Immature natural killer cell (primary cell): ENCODE measurements around the gene PRR13. TPM values are rescaled to one million over a fixed set of nuclear protein-coding genes. Genes with fewer than 3 reads are reported as not detected.

Experiments used
- DNase-seq, 3 donors: peaks; one replicate each; pipeline ENCODE4 v3.0.0; 2022; ENCODE audit warnings: mixed read lengths in 1 of 3
- H3K27ac Mint-ChIP-seq, 6 donors: one replicate each; pipeline ENCODE4 v1.8.0; 2020; ENCODE audit warnings: mixed read lengths in 6 of 6, mild to moderate bottlenecking in 5 of 6, inconsistent platforms in 4 of 6, moderate library complexity in 3 of 6
- H3K27me3 Mint-ChIP-seq, 3 donors: one replicate each; pipeline ENCODE4 v1.8.0; 2020 to 2021; ENCODE audit warnings: low read depth in 3 of 3, mild to moderate bottlenecking in 3 of 3, mixed read lengths in 3 of 3, moderate library complexity in 3 of 3, inconsistent platforms in 1 of 3
- H3K36me3 Mint-ChIP-seq, 3 donors: one replicate each; pipeline ENCODE4 v1.8.0; 2020; ENCODE audit warnings: mixed read lengths in 3 of 3, inconsistent platforms in 2 of 3, mild to moderate bottlenecking in 2 of 3
- H3K4me1 Mint-ChIP-seq, 2 donors: one replicate each; pipeline ENCODE4 v1.8.0; 2020; ENCODE audit warnings: inconsistent platforms in 2 of 2, mild to moderate bottlenecking in 2 of 2, mixed read lengths in 2 of 2, moderate library complexity in 1 of 2
- H3K4me3 Mint-ChIP-seq, 5 donors: one replicate each; pipeline ENCODE4 v1.8.0; 2020; ENCODE audit warnings: mild to moderate bottlenecking in 5 of 5, mixed read lengths in 5 of 5, inconsistent platforms in 3 of 5, moderate library complexity in 3 of 5
- H3K9me3 Mint-ChIP-seq, 6 donors: one replicate each; pipeline ENCODE4 v1.8.0; 2020; ENCODE audit warnings: mild to moderate bottlenecking in 6 of 6, mixed read lengths in 6 of 6, inconsistent platforms in 4 of 6, moderate library complexity in 3 of 6
- polyA plus RNA-seq, 3 donors: library from polyadenylated mRNA; unstranded; fragments of 300-500 nt; fragmentation: Illumina TruSeq; gene quantifications; one replicate each; pipeline ENCODE4 v1.2.3, GENCODE V29; 2021

Gene PRR13
- polyA plus RNA-seq, 3 donors from 2014 or later: 527 to 1,019 (median 714) TPM

- peaks cover 29 to 46% of the 10 kb centered on the region in 2 donors for H3K4me1 Mint-ChIP-seq
- peaks cover 12 to 26% (median 20%) of the 10 kb centered on the region in 3 donors for H3K36me3 Mint-ChIP-seq
- peak overlapping the region; percentile 61 to 99 (median 97) for H3K27ac Mint-ChIP-seq
- peaks cover 4 to 10% (median 7%) of the 10 kb centered on the region in 3 donors for H3K27me3 Mint-ChIP-seq
- peak overlapping the region; percentile 95 to 99 (median 99) for H3K4me3 Mint-ChIP-seq
- peak; percentile 79 to 84 (median 82) for DNase-seq
- no peaks in the 10 kb centered on the region for H3K9me3 Mint-ChIP-seq
Observed at GRCh38 chr12:53452159-53453077, 10.9 kb downstream of the PRR13 start.

GRCh38 chr12:53453953-53454640 is 12.6 kb downstream of the PRR13 start:
- peaks cover 29 to 46% of the 10 kb centered on the region in 2 donors for H3K4me1 Mint-ChIP-seq
- no peaks in the 10 kb centered on the region for H3K9me3 Mint-ChIP-seq
- DNase-seq: no peak
- H3K36me3 Mint-ChIP-seq: peaks cover 12 to 32% (median 27%) of the 10 kb centered on the region in 3 donors
- H3K27me3 Mint-ChIP-seq: peaks cover 4 to 10% (median 7%) of the 10 kb centered on the region in 3 donors
- H3K4me3 Mint-ChIP-seq: peak overlapping the region; percentile 23 to 99 (median 99)
- H3K27ac Mint-ChIP-seq: peak overlapping the region in 4 of 6 donors; percentile 64 to 95 (median 86)

GRCh38 chr12:53454707-53455106 is 13.2 kb downstream of the PRR13 start:
- H3K36me3 Mint-ChIP-seq: peaks cover 12 to 34% (median 30%) of the 10 kb centered on the region in 3 donors
- H3K4me3 Mint-ChIP-seq: peak overlapping the region in 3 of 5 donors; percentile 23 to 47 (median 30)

GRCh38 chr12:53456654-53457366 is 15.3 kb downstream of the PRR13 start:
- no peak for DNase-seq
- peak overlapping the region in 1 of 6 donors; percentile 24 for H3K27ac Mint-ChIP-seq
- peaks cover 28 to 53% of the 10 kb centered on the region in 2 donors for H3K4me1 Mint-ChIP-seq
- H3K9me3 Mint-ChIP-seq: no peaks in the 10 kb centered on the region
- no peak overlapping the region for H3K4me3 Mint-ChIP-seq
- H3K36me3 Mint-ChIP-seq: peaks cover 27 to 51% (median 47%) of the 10 kb centered on the region in 3 donors
- H3K27me3 Mint-ChIP-seq: peaks cover 4 to 17% (median 7%) of the 10 kb centered on the region in 3 donors

More at GRCh38 chr12:53454707-53455106, 13.2 kb downstream of the PRR13 start:
- Mint-ChIP-seq H3K27ac (peak overlapping the region in 2 of 6 donors; percentile 46 to 74), H3K27me3 (peaks cover 4 to 11% (median 7%) of the 10 kb centered on the region in 3 donors), H3K9me3 (no peaks in the 10 kb centered on the region), H3K4me1 (peaks cover 29 to 46% of the 10 kb centered on the region in 2 donors)
- DNase-seq: no peak

GRCh38 chr12:53459097-53459496 is 17.6 kb downstream of the PRR13 start:
- no peaks in the 10 kb centered on the region for H3K9me3 Mint-ChIP-seq

GRCh38 chr12:53461059-53461458 is 19.5 kb downstream of the PRR13 start:
- Mint-ChIP-seq H3K4me1 (peaks cover 10 to 35% of the 10 kb centered on the region in 2 donors), H3K9me3 (no peaks in the 10 kb centered on the region), H3K36me3 (peaks cover 19 to 65% (median 58%) of the 10 kb centered on the region in 3 donors), H3K27me3 (peaks cover 0 to 8% (median 0%) of the 10 kb centered on the region in 3 donors), H3K27ac (peak overlapping the region in 5 of 6 donors; percentile 9 to 69 (median 41)), H3K4me3 (no peak overlapping the region)
- no peak for DNase-seq

More at GRCh38 chr12:53459097-53459496, 17.6 kb downstream of the PRR13 start:
- DNase-seq: no peak
- no peak overlapping the region for H3K4me3 Mint-ChIP-seq
- H3K27me3 Mint-ChIP-seq: peaks cover 0 to 8% (median 2%) of the 10 kb centered on the region in 3 donors
- H3K4me1 Mint-ChIP-seq: peaks cover 13 to 53% of the 10 kb centered on the region in 2 donors
- H3K27ac Mint-ChIP-seq: no peak overlapping the region
- peaks cover 31 to 69% (median 65%) of the 10 kb centered on the region in 3 donors for H3K36me3 Mint-ChIP-seq

- Mint-ChIP-seq H3K27ac (no peak overlapping the region), H3K4me3 (no peak overlapping the region), H3K27me3 (peaks cover 0 to 8% (median 0%) of the 10 kb centered on the region in 3 donors), H3K4me1 (peaks cover 10 to 33% of the 10 kb centered on the region in 2 donors), H3K36me3 (peaks cover 22 to 67% (median 60%) of the 10 kb centered on the region in 3 donors), H3K9me3 (no peaks in the 10 kb centered on the region)
- no peak for DNase-seq
Observed at GRCh38 chr12:53461591-53461990, 20.1 kb downstream of the PRR13 start.

- no peak for DNase-seq
- peaks cover 15 to 31% of the 10 kb centered on the region in 2 donors for H3K4me1 Mint-ChIP-seq
- no peaks in the 10 kb centered on the region for H3K9me3 Mint-ChIP-seq
- H3K27ac Mint-ChIP-seq: no peak overlapping the region
- peaks cover 36 to 75% (median 71%) of the 10 kb centered on the region in 3 donors for H3K36me3 Mint-ChIP-seq
- H3K4me3 Mint-ChIP-seq: no peak overlapping the region
- peaks cover 0 to 12% (median 0%) of the 10 kb centered on the region in 3 donors for H3K27me3 Mint-ChIP-seq
Observed at GRCh38 chr12:53462935-53463334, 21.4 kb downstream of the PRR13 start.

- DNase-seq: no peak
- Mint-ChIP-seq H3K27me3 (peaks cover 0 to 12% (median 0%) of the 10 kb centered on the region in 3 donors), H3K4me1 (peaks cover 17 to 31% of the 10 kb centered on the region in 2 donors), H3K27ac (peak overlapping the region in 2 of 6 donors; percentile 4 to 24), H3K4me3 (no peak overlapping the region), H3K36me3 (peaks cover 39 to 76% (median 69%) of the 10 kb centered on the region in 3 donors), H3K9me3 (no peaks in the 10 kb centered on the region)
Observed at GRCh38 chr12:53463802-53464560, 22.4 kb downstream of the PRR13 start.

GRCh38 chr12:53464685-53465418 is 23.3 kb downstream of the PRR13 start:
- peaks cover 39 to 70% (median 64%) of the 10 kb centered on the region in 3 donors for H3K36me3 Mint-ChIP-seq
- DNase-seq: no peak
- peaks cover 16 to 31% of the 10 kb centered on the region in 2 donors for H3K4me1 Mint-ChIP-seq
- H3K9me3 Mint-ChIP-seq: no peaks in the 10 kb centered on the region
- H3K27ac Mint-ChIP-seq: peak overlapping the region in 2 of 6 donors; percentile 4 to 66
- peaks cover 0 to 9% (median 0%) of the 10 kb centered on the region in 3 donors for H3K27me3 Mint-ChIP-seq
- no peak overlapping the region for H3K4me3 Mint-ChIP-seq

- Mint-ChIP-seq H3K4me1 (peaks cover 16 to 26% of the 10 kb centered on the region in 2 donors), H3K27me3 (peaks cover 0 to 6% (median 0%) of the 10 kb centered on the region in 3 donors), H3K36me3 (peaks cover 33 to 66% (median 58%) of the 10 kb centered on the region in 3 donors), H3K9me3 (no peaks in the 10 kb centered on the region), H3K27ac (peak overlapping the region in 3 of 6 donors; percentile 9 to 17 (median 13)), H3K4me3 (no peak overlapping the region)
- DNase-seq: no peak
Observed at GRCh38 chr12:53465679-53466078, 24.1 kb downstream of the PRR13 start.

- H3K4me1 Mint-ChIP-seq: peaks cover 14 to 26% of the 10 kb centered on the region in 2 donors
- no peaks in the 10 kb centered on the region for H3K9me3 Mint-ChIP-seq
- no peak overlapping the region for H3K4me3 Mint-ChIP-seq
- H3K27ac Mint-ChIP-seq: peak overlapping the region in 2 of 6 donors; percentile 46 to 58
- H3K36me3 Mint-ChIP-seq: peaks cover 30 to 65% (median 55%) of the 10 kb centered on the region in 3 donors
- H3K27me3 Mint-ChIP-seq: peaks cover 0 to 6% (median 3%) of the 10 kb centered on the region in 3 donors
- no peak for DNase-seq
Observed at GRCh38 chr12:53466640-53467039, 25.1 kb downstream of the PRR13 start.
